ENCODE measurements around the gene TUBA4A.

Gene TUBA4A

DNA sequence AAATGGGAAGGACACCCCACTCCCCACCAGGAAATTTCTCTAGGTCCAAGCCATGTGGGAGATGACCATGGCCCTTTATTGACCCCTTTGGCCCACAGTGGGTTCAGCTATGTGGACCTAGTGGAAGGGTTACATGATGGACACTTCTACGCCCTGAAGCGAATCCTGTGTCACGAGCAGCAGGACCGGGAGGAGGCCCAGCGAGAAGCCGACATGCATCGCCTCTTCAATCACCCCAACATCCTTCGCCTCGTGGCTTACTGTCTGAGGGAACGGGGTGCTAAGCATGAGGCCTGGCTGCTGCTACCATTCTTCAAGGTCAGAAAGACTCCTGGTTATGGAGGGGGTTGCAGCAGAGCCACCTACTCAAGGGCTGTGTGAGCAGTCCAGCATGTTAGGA lies 7.2 kb downstream of the TUBA4A start:
- no peak for DNase-seq (ENCODE audit: low read depth)
- H3K4me3 ChIP-seq (ENCODE audit: low read depth, low read length) = no peak overlapping the region
- TF ChIP-seq, protein P1, sequence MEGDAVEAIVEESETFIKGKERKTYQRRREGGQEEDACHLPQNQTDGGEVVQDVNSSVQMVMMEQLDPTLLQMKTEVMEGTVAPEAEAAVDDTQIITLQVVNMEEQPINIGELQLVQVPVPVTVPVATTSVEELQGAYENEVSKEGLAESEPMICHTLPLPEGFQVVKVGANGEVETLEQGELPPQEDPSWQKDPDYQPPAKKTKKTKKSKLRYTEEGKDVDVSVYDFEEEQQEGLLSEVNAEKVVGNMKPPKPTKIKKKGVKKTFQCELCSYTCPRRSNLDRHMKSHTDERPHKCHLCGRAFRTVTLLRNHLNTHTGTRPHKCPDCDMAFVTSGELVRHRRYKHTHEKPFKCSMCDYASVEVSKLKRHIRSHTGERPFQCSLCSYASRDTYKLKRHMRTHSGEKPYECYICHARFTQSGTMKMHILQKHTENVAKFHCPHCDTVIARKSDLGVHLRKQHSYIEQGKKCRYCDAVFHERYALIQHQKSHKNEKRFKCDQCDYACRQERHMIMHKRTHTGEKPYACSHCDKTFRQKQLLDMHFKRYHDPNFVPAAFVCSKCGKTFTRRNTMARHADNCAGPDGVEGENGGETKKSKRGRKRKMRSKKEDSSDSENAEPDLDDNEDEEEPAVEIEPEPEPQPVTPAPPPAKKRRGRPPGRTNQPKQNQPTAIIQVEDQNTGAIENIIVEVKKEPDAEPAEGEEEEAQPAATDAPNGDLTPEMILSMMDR (conservative IDR thresholded peaks at IDR 0.05; ENCODE audit: low read depth, low read length) = no peak

DNA sequence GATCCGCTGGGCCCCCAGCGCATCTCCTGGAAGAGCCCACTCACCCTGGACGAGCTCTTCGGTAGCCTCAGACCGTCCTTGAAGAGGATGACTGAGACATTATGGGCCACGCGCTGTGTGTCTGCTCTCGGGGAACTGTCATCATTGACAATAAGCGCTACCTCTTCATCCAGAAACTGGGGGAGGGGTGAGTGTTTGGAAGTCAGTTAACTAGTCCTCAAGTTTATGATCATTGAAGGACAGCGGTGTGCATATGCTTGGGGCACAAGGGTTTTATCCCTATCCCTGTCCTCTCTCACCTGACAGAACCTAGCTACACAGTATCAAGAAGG lies 7.9 kb downstream of the TUBA4A start:
- TF ChIP-seq, protein P1 (conservative IDR thresholded peaks at IDR 0.05; ENCODE audit: low read depth, low read length) = no peak
- H3K4me3 ChIP-seq (ENCODE audit: low read depth, low read length) = peak overlapping the region; percentile 98
- no peak for DNase-seq (ENCODE audit: low read depth)

GRCh38 chr2:219245148-219245898 lies 8.4 kb downstream of the TUBA4A start, which contains the start of the genes GLB1L and STK16:
GLB1L (minus strand) TSS chr2:219245444; CDS start chr2:219243573, 1,871 bp downstream.
STK16 (plus strand) TSS chr2:219245479; CDS start chr2:219246000, 521 bp downstream.
- DNase-seq (ENCODE audit: low read depth) = peak; percentile 95
- TF ChIP-seq, protein P1 (conservative IDR thresholded peaks at IDR 0.05; ENCODE audit: low read depth, low read length) = no peak
- H3K4me3 ChIP-seq (ENCODE audit: low read depth, low read length) = peak within 1 kb of the TSS; percentile 98

- TF ChIP-seq, protein P1 (conservative IDR thresholded peaks at IDR 0.05; ENCODE audit: low read depth, low read length) = no peak
- peak overlapping the region; percentile 98 for H3K4me3 ChIP-seq (ENCODE audit: low read depth, low read length)
- no peak for DNase-seq (ENCODE audit: low read depth)
These were observed 8.9 kb downstream of the TUBA4A start for GRCh38 chr2:219244789-219245147.

- TF ChIP-seq, protein P1 (conservative IDR thresholded peaks at IDR 0.05; ENCODE audit: low read depth, low read length) = no peak
- DNase-seq (ENCODE audit: low read depth) = peak; percentile 50
- peak overlapping the region; percentile 51 for H3K4me3 ChIP-seq (ENCODE audit: low read depth, low read length)
These were observed 10.4 kb downstream of the TUBA4A start for GRCh38 chr2:219243291-219243761.

DNA sequence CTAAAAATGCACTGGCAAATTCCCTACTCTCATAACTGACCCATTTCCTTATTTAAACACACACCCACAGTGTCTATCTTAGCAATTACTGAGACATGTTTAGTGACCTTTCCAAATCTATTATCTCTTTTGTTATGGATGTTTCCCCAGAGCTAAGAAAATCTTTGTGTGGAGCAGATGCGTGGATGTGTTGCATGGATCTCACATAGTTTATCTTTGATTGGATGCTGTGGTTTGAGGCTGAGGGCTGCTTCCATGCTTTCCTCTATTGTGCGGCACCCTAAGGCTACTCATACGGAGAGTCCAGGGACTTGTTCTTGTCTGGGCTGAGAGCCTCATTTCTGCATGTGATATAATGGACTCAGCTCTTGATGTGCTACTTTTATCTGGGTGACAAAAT lies 19.4 kb downstream of the TUBA4A start:
- DNase-seq (ENCODE audit: low read depth) = no peak

More for the DNA sequence above, 19.4 kb downstream of the TUBA4A start:
- TF ChIP-seq, protein P1 (conservative IDR thresholded peaks at IDR 0.05; ENCODE audit: low read depth, low read length) = no peak
- no peak overlapping the region for H3K4me3 ChIP-seq (ENCODE audit: low read depth, low read length)
